Measurements from ENCODE around the gene CDH26. TPM values are rescaled to one million over a fixed set of nuclear protein-coding genes. Genes with fewer than 3 reads are reported as not detected.

Gene CDH26
- total and polyA plus RNA-seq, 2 experiments from 2014 or later, result 2.0 TPM

GRCh38 chr20:59937150-59937549 is 21.1 kb upstream of the CDH26 start (continued):
- TF ChIP-seq ZNF462 (CRISPR knock-in tag; IDR thresholded peaks at IDR 0.05), result no peak

- no peak overlapping the region for H3K4me2 ChIP-seq
- H3K27ac Mint-ChIP-seq, result no peak overlapping the region
- no peaks in the 10 kb centered on the region for H3K9me2 ChIP-seq (ENCODE audit: insufficient read depth)
- peaks cover 12% of the 10 kb centered on the region; the same call in 1 of the 2 replicates for H3K79me2 ChIP-seq (replicated peaks; ENCODE audit: insufficient read depth)
- H3K4me3 ChIP-seq, result no peak overlapping the region
- no peak overlapping the region for H3K27ac ChIP-seq (ENCODE audit: low read depth)
- DNase-seq (ENCODE audit: low spot score), result no peak
- H3F3A ChIP-seq (replicated peaks; ENCODE audit: low read depth), result no peaks in the 10 kb centered on the region
- H3K4me1 Mint-ChIP-seq, result peaks cover 9% of the 10 kb centered on the region
- no peak for ATAC-seq
- peaks cover 11% of the 10 kb centered on the region; the same call in 1 of the 2 replicates for H4K20me1 ChIP-seq (replicated peaks; ENCODE audit: insufficient read depth)
- H3K27me3 Mint-ChIP-seq (ENCODE audit: insufficient read depth, low read depth, poor library complexity), result peaks cover 35% of the 10 kb centered on the region
- no peak overlapping the region for H2AFZ ChIP-seq
- H3K4me1 ChIP-seq (ENCODE audit: insufficient read depth), result peaks cover 8% of the 10 kb centered on the region
- H3K36me3 ChIP-seq (ENCODE audit: insufficient read depth), result peaks cover 10% of the 10 kb centered on the region; the same call in 1 of the 2 replicates
- H3K27me3 ChIP-seq (ENCODE audit: insufficient read depth), result peaks cover 56% of the 10 kb centered on the region
- H3K4me3 Mint-ChIP-seq, result no peak overlapping the region; the same call in 2 of the 3 replicates
- H3K36me3 Mint-ChIP-seq (ENCODE audit: low read depth), result peaks cover 10% of the 10 kb centered on the region
- peaks cover 12% of the 10 kb centered on the region for H3K9me3 Mint-ChIP-seq
- TF ChIP-seq CTCF (conservative IDR thresholded peaks at IDR 0.05; ENCODE audit: low read depth in 2 of 2), result no peak
- no peak for TF ChIP-seq EZH2phosphoT487 (IDR thresholded peaks at IDR 0.05; ENCODE audit: unreplicated experiment)
- TF ChIP-seq REST (IDR thresholded peaks at IDR 0.05; ENCODE audit: unreplicated experiment), result no peak
- TF ChIP-seq JUNB (IDR thresholded peaks at IDR 0.05; ENCODE audit: unreplicated experiment), result no peak
- TF ChIP-seq ETS1 (IDR thresholded peaks at IDR 0.05), result no peak
- TF ChIP-seq ZNF331 (CRISPR knock-in tag; IDR thresholded peaks at IDR 0.05; ENCODE audit: low read depth), result no peak
- no peak for TF ChIP-seq ZNF114 (CRISPR knock-in tag; IDR thresholded peaks at IDR 0.05)
These were observed 20.0 kb upstream of the CDH26 start for GRCh38 chr20:59938221-59938620.
